22Rv1 (cell line): ENCODE results near the gene MAPK1.

Source experiments
- ZFX ChIP-seq: fragments of 450-650 bp; IDR thresholded peaks from 2 replicates; pipeline ENCODE4 v1.6.1; 2017; ENCODE audit warnings: antibody characterized with exemption, borderline replicate concordance
- TF ChIP-seq, protein P1 (sequence below): fragments of 450-650 bp; IDR thresholded peaks from 2 replicates; pipeline ENCODE4 v1.5.1; 2017; ENCODE audit warnings: mild to moderate bottlenecking

DNA sequence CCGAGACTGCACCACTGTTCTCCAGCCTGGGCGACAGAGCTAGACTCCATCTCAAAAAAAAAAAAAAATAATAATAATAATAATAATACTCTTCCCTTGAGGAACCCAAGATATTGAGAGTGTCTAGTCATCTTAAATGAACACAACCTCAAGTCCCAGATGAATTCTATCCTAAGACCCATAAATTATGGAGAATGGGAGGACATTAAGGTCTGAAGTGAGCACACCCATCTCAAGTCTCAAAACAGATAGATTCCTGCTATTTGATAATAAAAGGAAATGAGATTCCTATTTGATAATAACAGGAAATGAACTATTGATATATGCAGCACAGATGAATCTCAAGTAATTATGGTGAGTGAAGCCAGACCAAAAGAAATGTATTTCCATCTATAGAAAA is 51.5 kb downstream of the MAPK1 start:
- TF ChIP-seq, protein P1, sequence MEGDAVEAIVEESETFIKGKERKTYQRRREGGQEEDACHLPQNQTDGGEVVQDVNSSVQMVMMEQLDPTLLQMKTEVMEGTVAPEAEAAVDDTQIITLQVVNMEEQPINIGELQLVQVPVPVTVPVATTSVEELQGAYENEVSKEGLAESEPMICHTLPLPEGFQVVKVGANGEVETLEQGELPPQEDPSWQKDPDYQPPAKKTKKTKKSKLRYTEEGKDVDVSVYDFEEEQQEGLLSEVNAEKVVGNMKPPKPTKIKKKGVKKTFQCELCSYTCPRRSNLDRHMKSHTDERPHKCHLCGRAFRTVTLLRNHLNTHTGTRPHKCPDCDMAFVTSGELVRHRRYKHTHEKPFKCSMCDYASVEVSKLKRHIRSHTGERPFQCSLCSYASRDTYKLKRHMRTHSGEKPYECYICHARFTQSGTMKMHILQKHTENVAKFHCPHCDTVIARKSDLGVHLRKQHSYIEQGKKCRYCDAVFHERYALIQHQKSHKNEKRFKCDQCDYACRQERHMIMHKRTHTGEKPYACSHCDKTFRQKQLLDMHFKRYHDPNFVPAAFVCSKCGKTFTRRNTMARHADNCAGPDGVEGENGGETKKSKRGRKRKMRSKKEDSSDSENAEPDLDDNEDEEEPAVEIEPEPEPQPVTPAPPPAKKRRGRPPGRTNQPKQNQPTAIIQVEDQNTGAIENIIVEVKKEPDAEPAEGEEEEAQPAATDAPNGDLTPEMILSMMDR = no peak
- TF ChIP-seq ZFX = no peak
